ENCODE measurements around the gene PLXNA2.

DNA sequence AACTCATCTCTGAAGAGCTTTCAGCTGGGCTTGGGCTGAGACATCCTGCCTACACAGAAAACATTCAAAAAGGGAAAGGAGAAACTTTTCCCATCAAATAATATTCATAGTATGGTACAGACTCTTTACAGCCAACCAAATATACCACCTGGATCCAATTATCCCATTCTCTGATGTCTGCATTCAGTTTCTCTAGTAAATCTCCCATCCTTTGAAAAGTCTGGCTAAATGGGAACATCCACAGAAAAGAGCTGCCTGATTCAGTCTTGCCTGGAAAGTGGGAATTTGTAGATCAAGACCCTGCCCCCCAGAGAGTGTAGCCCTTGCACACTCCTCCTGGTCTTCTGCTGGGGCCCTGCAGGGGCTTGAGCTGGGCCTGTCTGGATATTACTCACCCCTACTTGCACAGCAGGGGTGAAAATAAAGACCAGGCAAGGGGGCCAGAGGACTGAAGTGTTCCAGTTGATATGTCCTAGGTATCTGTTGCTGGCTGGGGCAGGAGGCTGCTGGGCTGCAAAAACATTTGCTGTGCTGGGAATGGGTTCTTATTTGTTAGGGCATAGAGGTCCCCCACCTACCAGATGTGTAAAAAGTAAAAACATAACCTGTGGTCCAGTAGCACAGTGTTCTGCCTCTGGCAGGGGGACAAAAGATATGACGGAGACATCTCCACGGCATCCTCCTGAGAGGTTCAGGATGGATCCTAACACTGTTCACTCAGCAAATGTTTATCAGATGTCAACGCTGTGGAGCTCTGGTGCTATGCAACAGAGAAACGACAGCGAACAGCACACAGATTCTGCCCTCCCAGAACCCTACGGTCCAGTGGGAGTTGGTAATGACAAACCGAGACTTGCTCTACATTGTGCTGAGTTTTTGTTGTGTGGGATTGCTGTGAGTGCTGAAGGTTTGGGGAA lies 140.3 kb downstream of the PLXNA2 start:
- TF ChIP-seq POLR2A (IDR thresholded peaks at IDR 0.05; ENCODE audit: low read depth, low read length) (no peak), POLR2AphosphoS5 (IDR thresholded peaks at IDR 0.05; ENCODE audit: low read depth, low read length) (no peak), TAF1 (IDR thresholded peaks at IDR 0.05; ENCODE audit: low read depth, low read length) (no peak)

Data from GM12891 (cell line).